PC-3 (cell line): ENCODE measurements around the gene FARP1. TPM values are rescaled to one million over a fixed set of nuclear protein-coding genes. Genes with fewer than 3 reads are reported as not detected.

Experiments
- ATAC-seq: fragments of 200-7000 bp; cut with Tn5 transposase; 2 replicates; pipeline ENCODE4 v1.9.1; 2020; ENCODE audit warnings: mild to moderate bottlenecking, moderate library complexity
- BruUV-seq: library from RNA; stranded (reverse); fragments of 400-500 nt; replicated peaks from 2 replicates; lab custom pipeline; 2021; lab: Mats Ljungman, UMichigan
- CTCF ChIA-PET: fragments of 300-600 bp; sonication (Branson Sonifier 250); formaldehyde crosslinking; loops from one replicate; lab custom pipeline; 2022; ENCODE audit warnings: antibody characterized with exemption; lab: Charles Lee
- POLR2A ChIA-PET: fragments of 300-600 bp; sonication (Branson Sonifier 250); formaldehyde crosslinking; loops from one replicate; lab custom pipeline; 2022; ENCODE audit warnings: antibody characterized with exemption; ENCODE audit not compliant: unreplicated experiment; lab: Charles Lee
- DNase-seq: peaks from one replicate; pipeline ENCODE4 v3.0.0-alpha.2; 2015
- H2AFZ ChIP-seq: fragments of 300-600 bp; sonication (generic); 2 replicates; pipeline ENCODE4 v1.6.0; 2016; ENCODE audit warnings: antibody characterized with exemption, low read length
- H3F3A ChIP-seq: fragments of 300-600 bp; sonication (generic); one replicate; pipeline ENCODE4 v1.6.0; 2017; ENCODE audit warnings: antibody characterized with exemption, low read length, control low read depth, mild to moderate bottlenecking; ENCODE audit not compliant: unreplicated experiment
- H3K27ac ChIP-seq: fragments of 300-600 bp; sonication (generic); 2 replicates; pipeline ENCODE4 v1.5.1; 2016; ENCODE audit warnings: mild to moderate bottlenecking, low read length
- H3K27me3 ChIP-seq: fragments of 300-600 bp; sonication (generic); 2 replicates; pipeline ENCODE4 v1.6.1; 2016; ENCODE audit warnings: low read length, mixed read lengths
- H3K36me3 ChIP-seq: fragments of 300-600 bp; sonication (generic); 2 replicates; pipeline ENCODE4 v1.6.1; 2016; ENCODE audit warnings: low read depth, mixed run types, low read length, mixed read lengths
- H3K4me1 ChIP-seq: fragments of 300-600 bp; sonication (generic); 2 replicates; pipeline ENCODE4 v1.5.1; 2016; ENCODE audit warnings: low read length; ENCODE audit not compliant: insufficient read depth
- H3K4me2 ChIP-seq: fragments of 300-600 bp; sonication (generic); 2 replicates; pipeline ENCODE4 v1.6.0; 2016; ENCODE audit warnings: low read length
- H3K4me3 ChIP-seq: fragments of 300-600 bp; sonication (generic); 2 replicates; pipeline ENCODE4 v1.5.1; 2016; ENCODE audit warnings: mild to moderate bottlenecking, low read length, mixed read lengths
- H3K79me2 ChIP-seq: fragments of 300-600 bp; sonication (generic); 2 replicates; pipeline ENCODE4 v1.6.1; 2017; ENCODE audit warnings: low read length, mixed read lengths
- H3K9ac ChIP-seq: fragments of 300-600 bp; sonication (generic); 2 replicates; pipeline ENCODE4 v1.6.0; 2016; ENCODE audit warnings: mild to moderate bottlenecking, low read length
- H3K9me2 ChIP-seq: fragments of 300-600 bp; sonication (generic); replicated peaks from 2 replicates; pipeline ENCODE4 v1.6.1; 2016; ENCODE audit warnings: mixed run types, low read length, mixed read lengths
- H3K9me3 ChIP-seq: fragments of 300-600 bp; sonication (generic); 2 replicates; pipeline ENCODE4 v1.6.1; 2016; ENCODE audit warnings: low read length, mixed read lengths
- H4K20me1 ChIP-seq: fragments of 300-600 bp; sonication (generic); 2 replicates; pipeline ENCODE4 v1.6.1; 2016; ENCODE audit warnings: low read length, mixed read lengths
- EZH2 ChIP-seq: fragments of 300-600 bp; sonication (generic); IDR thresholded peaks from one replicate; pipeline ENCODE4 v1.6.1; 2017; ENCODE audit warnings: antibody characterized with exemption, mild to moderate bottlenecking, low read length; ENCODE audit not compliant: unreplicated experiment
- EZH2phosphoT487 ChIP-seq: fragments of 300-600 bp; sonication (generic); IDR thresholded peaks from 2 replicates; pipeline ENCODE4 v1.6.1; 2018; ENCODE audit warnings: mild to moderate bottlenecking, antibody characterized with exemption, low read length, borderline replicate concordance
- intact Hi-C: fragments of 100-400 bp; cut with micrococcal nuclease; formaldehyde crosslinking; loops from 2 replicates; pipeline ENCODE4 v1.9.0; 2023
- total RNA-seq: library from RNA; depleted of rRNA; stranded (reverse); fragments of >200 nt; gene quantifications from 2 replicates; pipeline ENCODE4 v1.2.3, GENCODE V29; 2014
- TF ChIP-seq, protein P1 (sequence below): fragments of 300-600 bp; sonication (generic); conservative IDR thresholded peaks from 2 replicates; pipeline ENCODE4 v1.5.1; 2017; ENCODE audit warnings: antibody characterized with exemption, low read depth, mild to moderate bottlenecking, low read length

The FARP1 gene
- total RNA-seq, 1 experiment from 2014 or later: 18.2 TPM

DNA sequence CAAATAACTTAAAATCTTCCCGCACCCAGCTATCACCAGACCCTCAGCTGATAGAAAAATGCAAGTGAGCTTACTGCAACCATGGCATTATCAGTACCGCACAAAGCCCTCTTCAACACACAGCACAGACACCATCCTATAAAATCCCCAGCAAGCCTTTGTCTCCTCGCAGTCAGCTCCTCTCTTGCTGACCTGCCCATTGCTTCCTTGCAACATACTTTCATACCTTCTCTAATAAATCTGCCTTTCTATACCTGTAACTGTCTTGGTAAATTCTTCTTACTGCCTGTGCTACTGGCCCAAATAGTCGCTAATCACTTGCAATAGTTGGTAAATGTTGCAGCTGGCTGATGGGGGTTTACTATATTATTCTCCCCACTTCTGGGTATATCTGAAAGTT lies 43.3 kb upstream of the FARP1 start:
- Histone ChIP-seq H3K9me3 (no peaks in the 10 kb centered on the region), H3K9me2 (no peaks in the 10 kb centered on the region), H3K36me3 (no peaks in the 10 kb centered on the region), H3K4me1 (no peaks in the 10 kb centered on the region), H3F3A (no peaks in the 10 kb centered on the region), H4K20me1 (no peaks in the 10 kb centered on the region), H3K9ac (no peak overlapping the region), H3K4me2 (no peak overlapping the region), H3K79me2 (no peaks in the 10 kb centered on the region), H3K4me3 (no peak overlapping the region), H3K27me3 (no peaks in the 10 kb centered on the region), H2AFZ (no peak overlapping the region), H3K27ac (no peak overlapping the region)
- DNase-seq (no peak), ATAC-seq (no peak)
- ChIA-PET CTCF (no interaction called here), POLR2A (no interaction called here)
- no TSS peak for BruUV-seq
- intact Hi-C loops: no loop called here
- TF ChIP-seq, protein P1, sequence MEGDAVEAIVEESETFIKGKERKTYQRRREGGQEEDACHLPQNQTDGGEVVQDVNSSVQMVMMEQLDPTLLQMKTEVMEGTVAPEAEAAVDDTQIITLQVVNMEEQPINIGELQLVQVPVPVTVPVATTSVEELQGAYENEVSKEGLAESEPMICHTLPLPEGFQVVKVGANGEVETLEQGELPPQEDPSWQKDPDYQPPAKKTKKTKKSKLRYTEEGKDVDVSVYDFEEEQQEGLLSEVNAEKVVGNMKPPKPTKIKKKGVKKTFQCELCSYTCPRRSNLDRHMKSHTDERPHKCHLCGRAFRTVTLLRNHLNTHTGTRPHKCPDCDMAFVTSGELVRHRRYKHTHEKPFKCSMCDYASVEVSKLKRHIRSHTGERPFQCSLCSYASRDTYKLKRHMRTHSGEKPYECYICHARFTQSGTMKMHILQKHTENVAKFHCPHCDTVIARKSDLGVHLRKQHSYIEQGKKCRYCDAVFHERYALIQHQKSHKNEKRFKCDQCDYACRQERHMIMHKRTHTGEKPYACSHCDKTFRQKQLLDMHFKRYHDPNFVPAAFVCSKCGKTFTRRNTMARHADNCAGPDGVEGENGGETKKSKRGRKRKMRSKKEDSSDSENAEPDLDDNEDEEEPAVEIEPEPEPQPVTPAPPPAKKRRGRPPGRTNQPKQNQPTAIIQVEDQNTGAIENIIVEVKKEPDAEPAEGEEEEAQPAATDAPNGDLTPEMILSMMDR: no peak
- TF ChIP-seq EZH2 (no peak), EZH2phosphoT487 (no peak)

DNA sequence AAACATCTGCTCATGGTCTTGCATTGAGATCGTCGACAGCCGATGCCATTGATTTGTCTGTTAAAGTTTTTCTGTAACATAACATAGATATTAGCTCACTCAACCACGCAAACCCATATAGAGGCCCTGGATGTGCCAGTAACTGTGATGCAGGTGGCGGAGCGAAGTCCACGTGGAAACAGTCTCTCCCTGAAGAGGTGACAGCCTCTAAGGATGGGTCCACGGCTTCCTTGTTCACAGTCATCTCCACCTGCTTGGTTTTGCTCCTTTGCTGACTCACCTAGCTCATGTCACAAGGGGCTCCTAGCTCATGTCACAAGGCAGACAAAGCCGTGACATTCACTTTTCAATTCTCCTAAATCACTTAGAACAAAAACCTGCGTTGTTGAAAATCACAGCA lies 42.4 kb upstream of the FARP1 start:
- Histone ChIP-seq H3K4me1 (no peaks in the 10 kb centered on the region), H3K9me2 (no peaks in the 10 kb centered on the region), H4K20me1 (no peaks in the 10 kb centered on the region), H3K9ac (no peak overlapping the region), H3F3A (no peaks in the 10 kb centered on the region), H3K27me3 (no peaks in the 10 kb centered on the region), H3K36me3 (no peaks in the 10 kb centered on the region), H3K27ac (no peak overlapping the region), H3K4me3 (no peak overlapping the region), H3K79me2 (no peaks in the 10 kb centered on the region), H3K9me3 (no peaks in the 10 kb centered on the region), H2AFZ (no peak overlapping the region), H3K4me2 (no peak overlapping the region)
- intact Hi-C loops: no loop called here
- DNase-seq (no peak), ATAC-seq (no peak)
- TF ChIP-seq EZH2phosphoT487 (no peak), EZH2 (no peak)
- TF ChIP-seq, protein P1: no peak
- no TSS peak for BruUV-seq
- ChIA-PET CTCF (no interaction called here), POLR2A (no interaction called here)

DNA sequence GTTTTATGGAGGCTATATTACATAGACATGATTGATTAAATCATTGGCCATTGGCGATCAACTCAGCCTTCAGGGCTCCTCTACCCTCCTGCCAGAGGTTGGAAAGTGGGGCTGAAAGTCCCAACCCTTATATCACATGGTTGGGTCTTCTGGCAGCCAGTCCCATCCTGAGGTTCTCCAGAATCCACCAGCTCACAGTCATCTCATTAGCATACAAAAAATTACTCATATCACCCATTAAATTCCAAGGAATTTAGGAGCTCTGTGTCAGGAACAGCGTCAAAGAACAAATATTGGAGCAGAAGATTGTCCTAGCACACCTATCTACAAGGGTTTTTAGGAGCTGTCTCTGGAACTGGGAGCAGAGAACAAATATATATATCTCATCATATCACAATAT lies 39.4 kb upstream of the FARP1 start:
- no TSS peak for BruUV-seq
- Histone ChIP-seq H3K9me3 (no peaks in the 10 kb centered on the region), H3K9ac (no peak overlapping the region), H3K79me2 (no peaks in the 10 kb centered on the region), H4K20me1 (no peaks in the 10 kb centered on the region), H3K27me3 (no peaks in the 10 kb centered on the region), H3K4me2 (no peak overlapping the region), H3K9me2 (no peaks in the 10 kb centered on the region), H3K27ac (no peak overlapping the region), H3K4me3 (no peak overlapping the region), H3K4me1 (no peaks in the 10 kb centered on the region), H2AFZ (no peak overlapping the region), H3F3A (no peaks in the 10 kb centered on the region), H3K36me3 (no peaks in the 10 kb centered on the region)
- intact Hi-C loops: no loop called here
- ChIA-PET CTCF (no interaction called here), POLR2A (no interaction called here)
- peak; percentile 6 for DNase-seq
- no peak for ATAC-seq
- no peak for TF ChIP-seq EZH2phosphoT487
- TF ChIP-seq, protein P1: no peak
- no peak for TF ChIP-seq EZH2
